GM18517 (cell line): ENCODE data around the gene CCDC187.

Experiments used
- ATAC-seq: cut with Tn5 transposase; IDR thresholded peaks from one replicate; pipeline ENCODE4 v1.9.1; 2021; ENCODE audit warnings: mild to moderate bottlenecking, moderate library complexity; ENCODE audit not compliant: unreplicated experiment

CCDC187 gene

GRCh38 chr9:136255896-136256890 lies 47.7 kb downstream of the CCDC187 start:
- no peak for ATAC-seq

GRCh38 chr9:136255166-136255538 lies 48.7 kb downstream of the CCDC187 start:
- ATAC-seq: no peak

- ATAC-seq: no peak
These were observed 49.3 kb downstream of the CCDC187 start for GRCh38 chr9:136254381-136255165.

GRCh38 chr9:136253246-136254130 lies 50.4 kb downstream of the CCDC187 start:
- no peak for ATAC-seq

GRCh38 chr9:136252846-136253245 lies 51.0 kb downstream of the CCDC187 start:
- no peak for ATAC-seq

GRCh38 chr9:136252281-136252680 lies 51.6 kb downstream of the CCDC187 start:
- ATAC-seq: no peak

GRCh38 chr9:136251264-136252115 lies 52.4 kb downstream of the CCDC187 start:
- ATAC-seq: no peak

GRCh38 chr9:136250676-136251075 lies 53.2 kb downstream of the CCDC187 start:
- ATAC-seq: no peak

GRCh38 chr9:136249877-136250559 lies 53.9 kb downstream of the CCDC187 start:
- no peak for ATAC-seq

GRCh38 chr9:136248951-136249876 lies 54.7 kb downstream of the CCDC187 start:
- ATAC-seq: no peak

- no peak for ATAC-seq
These were observed 55.8 kb downstream of the CCDC187 start for GRCh38 chr9:136247947-136248637.

- ATAC-seq: no peak
These were observed 56.4 kb downstream of the CCDC187 start for GRCh38 chr9:136247551-136247916.

- ATAC-seq: no peak
These were observed 56.9 kb downstream of the CCDC187 start for GRCh38 chr9:136246849-136247550.

- ATAC-seq: peak; percentile 51
These were observed 58.4 kb downstream of the CCDC187 start, which contains the start of gene QSOX2 for GRCh38 chr9:136245219-136246150. QSOX2 (minus strand) TSS chr9:136245812; CDS start chr9:136245803, 9 bp downstream.

- ATAC-seq: peak; percentile 3
These were observed 59.0 kb downstream of the CCDC187 start for GRCh38 chr9:136244969-136245218.
